GM10266 (cell line): ENCODE results near the gene DEFB129.
"Not testable (repeated sequence)": the region's sequence is repeated elsewhere in the genome, so short reads cannot be mapped to it uniquely, and the experiment has no call there.

Experiments
- DNase-seq: peaks from one replicate; pipeline ENCODE4 v3.0.0; 2012; ENCODE audit errors: extremely low spot score
- TF ChIP-seq, protein P1 (sequence below): IDR thresholded peaks from 2 replicates; pipeline ENCODE4 v1.5.1; 2012; ENCODE audit warnings: mild to moderate bottlenecking, low read depth; ENCODE audit not compliant: control insufficient read depth, insufficient read depth; ENCODE audit errors: missing control alignments

DEFB129 gene

DNA sequence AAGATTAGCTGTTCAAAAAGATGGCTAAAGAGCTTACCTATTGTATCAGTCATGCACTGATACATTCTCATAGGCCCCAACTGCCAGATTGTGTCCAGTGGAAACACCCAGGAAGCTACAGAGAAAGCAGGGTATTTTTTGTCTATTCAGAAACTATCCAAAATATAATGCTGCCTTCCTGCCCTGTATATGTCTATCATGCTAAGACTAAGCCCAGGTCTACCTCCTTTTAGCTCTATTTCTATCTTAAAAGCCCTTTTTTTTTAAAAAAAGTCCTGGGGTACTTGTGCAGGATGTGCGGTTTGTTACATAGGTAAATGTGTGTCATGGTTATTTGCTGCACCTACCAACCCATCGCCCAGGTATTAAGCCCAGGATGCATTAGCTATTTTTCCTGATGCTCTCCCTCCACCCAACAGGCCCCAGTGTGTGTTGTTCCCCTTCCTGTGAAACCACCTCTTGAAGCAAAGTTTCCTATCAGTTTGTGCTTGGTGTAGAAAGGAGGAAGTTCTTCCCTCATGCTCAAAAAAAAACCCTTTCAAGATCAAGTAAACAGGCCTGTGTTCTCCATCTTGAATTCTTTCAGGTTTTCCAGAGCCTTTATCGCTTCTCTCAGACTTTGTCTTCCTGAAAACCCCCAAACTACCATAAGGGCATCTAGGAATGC lies 514 bp downstream of the DEFB129 start:
- DNase-seq, result no peak
- TF ChIP-seq, protein P1, sequence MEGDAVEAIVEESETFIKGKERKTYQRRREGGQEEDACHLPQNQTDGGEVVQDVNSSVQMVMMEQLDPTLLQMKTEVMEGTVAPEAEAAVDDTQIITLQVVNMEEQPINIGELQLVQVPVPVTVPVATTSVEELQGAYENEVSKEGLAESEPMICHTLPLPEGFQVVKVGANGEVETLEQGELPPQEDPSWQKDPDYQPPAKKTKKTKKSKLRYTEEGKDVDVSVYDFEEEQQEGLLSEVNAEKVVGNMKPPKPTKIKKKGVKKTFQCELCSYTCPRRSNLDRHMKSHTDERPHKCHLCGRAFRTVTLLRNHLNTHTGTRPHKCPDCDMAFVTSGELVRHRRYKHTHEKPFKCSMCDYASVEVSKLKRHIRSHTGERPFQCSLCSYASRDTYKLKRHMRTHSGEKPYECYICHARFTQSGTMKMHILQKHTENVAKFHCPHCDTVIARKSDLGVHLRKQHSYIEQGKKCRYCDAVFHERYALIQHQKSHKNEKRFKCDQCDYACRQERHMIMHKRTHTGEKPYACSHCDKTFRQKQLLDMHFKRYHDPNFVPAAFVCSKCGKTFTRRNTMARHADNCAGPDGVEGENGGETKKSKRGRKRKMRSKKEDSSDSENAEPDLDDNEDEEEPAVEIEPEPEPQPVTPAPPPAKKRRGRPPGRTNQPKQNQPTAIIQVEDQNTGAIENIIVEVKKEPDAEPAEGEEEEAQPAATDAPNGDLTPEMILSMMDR, result no peak

GRCh38 chr20:235891-236290 lies 8.8 kb downstream of the DEFB129 start:
- DNase-seq, result no peak
- TF ChIP-seq, protein P1, result no peak

DNA sequence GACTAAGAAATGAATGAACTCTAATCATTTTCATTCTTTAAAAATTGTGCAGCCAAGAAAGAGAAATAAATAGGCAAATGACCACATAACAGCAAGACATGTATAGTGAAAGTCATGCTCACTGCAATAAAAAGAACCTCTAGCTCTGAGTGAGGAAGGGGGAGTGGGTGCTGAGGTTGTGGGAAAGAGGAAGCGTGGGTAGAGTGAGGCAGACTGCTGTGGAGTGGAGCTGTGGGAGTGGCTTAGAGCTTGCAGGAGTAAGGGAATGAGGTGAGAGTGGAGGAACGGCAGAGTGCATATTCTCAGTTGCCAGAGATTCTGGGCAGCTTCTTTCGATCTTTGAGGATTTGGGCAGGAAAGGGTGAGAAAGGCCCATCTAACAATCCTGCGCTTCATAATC lies 10.4 kb downstream of the DEFB129 start:
- TF ChIP-seq, protein P1, result no peak

DNA sequence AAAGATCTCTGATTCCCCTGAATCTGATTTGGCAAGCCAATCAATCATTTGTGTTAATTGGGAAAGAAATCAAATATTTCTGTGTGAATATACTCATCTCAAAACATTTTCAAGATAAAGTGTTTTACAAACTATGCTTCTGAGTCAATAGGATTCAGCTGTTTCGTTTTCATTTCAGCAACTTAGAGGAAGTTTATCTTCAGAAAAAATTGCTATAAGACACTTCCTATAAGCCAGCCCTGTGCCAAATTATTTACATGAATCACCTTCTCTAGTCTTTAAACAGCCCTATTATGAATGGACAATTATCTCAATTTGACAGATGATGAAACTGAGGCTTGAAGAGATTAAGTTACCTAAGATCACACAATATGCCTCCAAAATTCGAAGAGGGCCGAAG lies 10.9 kb downstream of the DEFB129 start:
- TF ChIP-seq, protein P1, result no peak
- no peak for DNase-seq

More for the DNA sequence above, 10.4 kb downstream of the DEFB129 start:
- DNase-seq, result no peak

- no peak for DNase-seq
- TF ChIP-seq, protein P1, result no peak
Measured at GRCh38 chr20:242905-243304, 15.8 kb downstream of the DEFB129 start.

DNA sequence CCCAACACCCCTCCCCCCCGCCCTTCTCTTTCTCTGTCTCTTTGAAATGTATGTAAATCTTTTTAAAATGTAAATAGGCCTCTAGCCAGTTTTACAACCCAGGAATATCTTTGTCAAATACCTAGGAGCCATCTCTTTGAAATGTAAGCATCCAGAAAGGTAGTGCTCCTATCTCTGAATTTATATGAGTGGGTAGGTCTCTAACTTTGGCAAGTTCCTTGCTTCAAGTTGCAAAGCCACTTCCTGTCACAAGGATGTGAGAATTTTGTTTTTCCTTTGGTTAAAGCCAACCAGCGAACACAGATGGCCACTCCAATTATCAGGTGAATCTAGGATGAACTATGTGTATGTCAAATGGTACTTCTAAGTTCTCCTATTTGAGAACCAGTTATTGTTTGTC lies 24.3 kb downstream of the DEFB129 start:
- no peak for DNase-seq
- TF ChIP-seq, protein P1, result no peak

DNA sequence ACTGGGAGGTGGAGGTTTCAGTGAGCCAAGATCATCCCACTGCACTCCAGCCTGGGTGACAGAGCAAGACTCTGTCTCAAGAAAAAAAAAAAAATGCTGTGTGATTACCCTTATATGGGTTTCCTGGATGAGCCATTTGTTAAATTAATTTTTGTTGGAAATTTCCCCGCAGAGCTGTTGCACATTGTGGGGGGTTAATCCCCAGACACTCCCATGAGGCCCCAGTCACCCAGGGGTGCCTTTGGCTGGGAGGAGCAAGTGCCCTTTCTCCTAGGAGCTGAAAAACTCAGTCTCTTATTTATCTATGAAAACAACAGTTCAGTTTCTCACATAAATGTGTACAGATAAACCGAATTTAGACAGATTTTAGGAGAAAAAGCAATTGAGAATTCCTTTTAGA lies 25.7 kb downstream of the DEFB129 start:
- TF ChIP-seq, protein P1, result no peak
- DNase-seq, result no peak

- not testable (repeated sequence) for DNase-seq
Measured at GRCh38 chr20:253447-253846, 26.4 kb downstream of the DEFB129 start.
